Mammary epithelial cell (primary cell): ENCODE measurements around the gene NDEL1.

Experiments used
- EZH2 ChIP-seq: IDR thresholded peaks from 2 replicates; pipeline ENCODE4 v1.6.1; 2012; ENCODE audit warnings: low read length, inconsistent platforms, borderline replicate concordance
- TF ChIP-seq, protein P1 (sequence below), 2 donors: IDR thresholded peaks in 1 of 2; conservative IDR thresholded peaks in 1 of 2; 2 replicates each; pipeline ENCODE4 v1.5.1; 2011 to 2012; ENCODE audit warnings: inconsistent platforms in 2 of 2, low read length in 2 of 2, mild to moderate bottlenecking in 2 of 2, control low read depth in 1 of 2, low read depth in 1 of 2; ENCODE audit not compliant: insufficient read depth in 1 of 2; ENCODE audit errors: extremely low read depth in 1 of 2

DNA sequence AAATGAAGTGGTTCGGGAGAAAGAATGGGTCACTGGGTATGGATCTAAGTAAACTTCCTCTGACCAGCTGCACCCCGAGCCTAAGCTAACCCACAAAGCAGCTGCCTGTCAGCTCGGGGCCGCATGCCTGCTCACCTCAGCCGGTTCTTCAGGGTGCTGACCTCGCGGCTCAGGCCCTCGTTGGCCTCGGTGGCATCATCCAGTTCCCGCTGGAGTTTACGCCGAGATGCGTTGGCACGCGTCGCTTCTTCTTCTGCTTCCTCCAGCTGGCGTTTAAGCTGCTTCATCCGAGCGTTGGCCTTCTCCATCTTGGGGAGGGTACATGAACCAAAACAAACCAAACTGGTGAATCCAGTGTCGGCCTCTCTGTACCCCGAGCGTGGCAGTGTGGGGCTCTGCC is 41.1 kb downstream of the NDEL1 start:
- TF ChIP-seq, protein P1, sequence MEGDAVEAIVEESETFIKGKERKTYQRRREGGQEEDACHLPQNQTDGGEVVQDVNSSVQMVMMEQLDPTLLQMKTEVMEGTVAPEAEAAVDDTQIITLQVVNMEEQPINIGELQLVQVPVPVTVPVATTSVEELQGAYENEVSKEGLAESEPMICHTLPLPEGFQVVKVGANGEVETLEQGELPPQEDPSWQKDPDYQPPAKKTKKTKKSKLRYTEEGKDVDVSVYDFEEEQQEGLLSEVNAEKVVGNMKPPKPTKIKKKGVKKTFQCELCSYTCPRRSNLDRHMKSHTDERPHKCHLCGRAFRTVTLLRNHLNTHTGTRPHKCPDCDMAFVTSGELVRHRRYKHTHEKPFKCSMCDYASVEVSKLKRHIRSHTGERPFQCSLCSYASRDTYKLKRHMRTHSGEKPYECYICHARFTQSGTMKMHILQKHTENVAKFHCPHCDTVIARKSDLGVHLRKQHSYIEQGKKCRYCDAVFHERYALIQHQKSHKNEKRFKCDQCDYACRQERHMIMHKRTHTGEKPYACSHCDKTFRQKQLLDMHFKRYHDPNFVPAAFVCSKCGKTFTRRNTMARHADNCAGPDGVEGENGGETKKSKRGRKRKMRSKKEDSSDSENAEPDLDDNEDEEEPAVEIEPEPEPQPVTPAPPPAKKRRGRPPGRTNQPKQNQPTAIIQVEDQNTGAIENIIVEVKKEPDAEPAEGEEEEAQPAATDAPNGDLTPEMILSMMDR (conservative IDR thresholded peaks at IDR 0.05 in 1 of 2, IDR thresholded peaks at IDR 0.05 in 1 of 2; ENCODE audit: extremely low read depth in 1 of 2, insufficient read depth in 1 of 2, low read depth in 1 of 2, low read length in 2 of 2) = no peak
- no peak for TF ChIP-seq EZH2
